SK-N-SH treated with all-trans-retinoic acid at 6 μM for 48 hours (cell line): Measurements from ENCODE around the gene FRYL.

ENCODE experiments used
- ATAC-seq: fragments of 200-7000 bp; cut with Tn5 transposase; 3 replicates; pipeline ENCODE4 v1.9.1; 2020; ENCODE audit warnings: mild to moderate bottlenecking, moderate library complexity
- ARNTL ChIP-seq: fragments of 450-650 bp; formaldehyde crosslinking; IDR thresholded peaks from 2 replicates; pipeline ENCODE4 v1.5.0; 2020; ENCODE audit warnings: low read depth, mild to moderate bottlenecking, moderate library complexity, borderline replicate concordance
- BACH2 ChIP-seq: fragments of 250-450 bp; sonication (Bioruptor Pico); IDR thresholded peaks from 2 replicates; pipeline ENCODE4 v1.9.0; 2021; ENCODE audit warnings: mild to moderate bottlenecking, borderline replicate concordance
- CREB5 ChIP-seq: fragments of 250-450 bp; sonication (Bioruptor Pico); IDR thresholded peaks from 2 replicates; pipeline ENCODE4 v1.5.1; 2020; ENCODE audit warnings: low read depth, mild to moderate bottlenecking, moderate library complexity
- CSDC2 ChIP-seq: fragments of 250-450 bp; sonication (Bioruptor Pico); IDR thresholded peaks from 2 replicates; pipeline ENCODE4 v1.5.0; 2020; ENCODE audit warnings: mild to moderate bottlenecking, moderate library complexity
- CSRNP3 ChIP-seq: fragments of 250-450 bp; sonication (Bioruptor Pico); IDR thresholded peaks from 2 replicates; pipeline ENCODE4 v1.5.1; 2021; ENCODE audit warnings: mild to moderate bottlenecking, moderate library complexity
- ESRRG ChIP-seq: fragments of 250-450 bp; sonication (Bioruptor Pico); IDR thresholded peaks from 2 replicates; pipeline ENCODE4 v1.6.1; 2021; ENCODE audit warnings: mild to moderate bottlenecking
- GLIS3 ChIP-seq: fragments of 250-450 bp; sonication (Bioruptor Pico); IDR thresholded peaks from 2 replicates; pipeline ENCODE4 v1.5.0; 2020; ENCODE audit warnings: mild to moderate bottlenecking, moderate library complexity
- ISL1 ChIP-seq: fragments of 250-450 bp; sonication (Bioruptor Pico); IDR thresholded peaks from 2 replicates; pipeline ENCODE4 v2.1.2; 2022; ENCODE audit warnings: mild to moderate bottlenecking, moderate library complexity
- OSR1 ChIP-seq: fragments of 250-450 bp; sonication (Bioruptor Pico); IDR thresholded peaks from 2 replicates; pipeline ENCODE4 v1.8.0; 2022; ENCODE audit warnings: moderate library complexity, mild to moderate bottlenecking, inconsistent platforms
- POU6F1 ChIP-seq: fragments of 250-450 bp; sonication (Bioruptor Pico); IDR thresholded peaks from 2 replicates; pipeline ENCODE4 v1.8.0; 2021; ENCODE audit warnings: low read depth, mild to moderate bottlenecking, moderate library complexity, borderline replicate concordance
- PPARA ChIP-seq: fragments of 250-450 bp; sonication (Bioruptor Pico); IDR thresholded peaks from 2 replicates; pipeline ENCODE4 v1.5.0; 2020; ENCODE audit warnings: mild to moderate bottlenecking, borderline replicate concordance
- RARB ChIP-seq: fragments of 250-450 bp; sonication (Bioruptor Pico); IDR thresholded peaks from 2 replicates; pipeline ENCODE4 v1.8.0; 2021; ENCODE audit warnings: mild to moderate bottlenecking, moderate library complexity
- SNAI2 ChIP-seq: fragments of 250-450 bp; sonication (Bioruptor Pico); IDR thresholded peaks from 2 replicates; pipeline ENCODE4 v1.5.0; 2020; ENCODE audit warnings: mild to moderate bottlenecking, moderate library complexity
- TCF4 ChIP-seq: fragments of 250-450 bp; sonication (Bioruptor Pico); IDR thresholded peaks from 2 replicates; pipeline ENCODE4 v1.8.0; 2021; ENCODE audit warnings: mild to moderate bottlenecking, moderate library complexity, borderline replicate concordance
- TOX ChIP-seq: fragments of 250-450 bp; sonication (Bioruptor Pico); IDR thresholded peaks from 2 replicates; pipeline ENCODE4 v1.8.0; 2021; ENCODE audit warnings: mild to moderate bottlenecking, moderate library complexity, borderline replicate concordance
- ZC3H10 ChIP-seq: fragments of 250-450 bp; sonication (Bioruptor Pico); IDR thresholded peaks from 2 replicates; pipeline ENCODE4 v1.5.1; 2021; ENCODE audit warnings: mild to moderate bottlenecking, moderate library complexity
- ZFP3 ChIP-seq: fragments of 250-450 bp; sonication (Bioruptor Pico); IDR thresholded peaks from 2 replicates; pipeline ENCODE4 v1.5.0; 2020; ENCODE audit warnings: mild to moderate bottlenecking, moderate library complexity
- ZFP30 ChIP-seq: fragments of 450-650 bp; formaldehyde crosslinking; IDR thresholded peaks from 2 replicates; pipeline ENCODE4 v1.5.0; 2022; ENCODE audit warnings: mild to moderate bottlenecking, moderate library complexity
- ZNF565 ChIP-seq: fragments of 450-650 bp; formaldehyde crosslinking; conservative IDR thresholded peaks from 2 replicates; pipeline ENCODE4 v1.5.0; 2020; ENCODE audit warnings: low read depth, mild to moderate bottlenecking, moderate library complexity
- ZNF70 ChIP-seq: fragments of 450-650 bp; formaldehyde crosslinking; IDR thresholded peaks from 2 replicates; pipeline ENCODE4 v1.5.0; 2020; ENCODE audit warnings: mild to moderate bottlenecking, moderate library complexity
- ZNF8 ChIP-seq: fragments of 450-650 bp; formaldehyde crosslinking; IDR thresholded peaks from 2 replicates; pipeline ENCODE4 v1.5.0; 2020; ENCODE audit warnings: mild to moderate bottlenecking, moderate library complexity
- TF ChIP-seq, protein P1 (sequence below): fragments of 250-450 bp; sonication (Bioruptor Pico); IDR thresholded peaks from 2 replicates; pipeline ENCODE4 v1.8.0; 2020; ENCODE audit warnings: mild to moderate bottlenecking, moderate library complexity, borderline replicate concordance

The FRYL gene

DNA sequence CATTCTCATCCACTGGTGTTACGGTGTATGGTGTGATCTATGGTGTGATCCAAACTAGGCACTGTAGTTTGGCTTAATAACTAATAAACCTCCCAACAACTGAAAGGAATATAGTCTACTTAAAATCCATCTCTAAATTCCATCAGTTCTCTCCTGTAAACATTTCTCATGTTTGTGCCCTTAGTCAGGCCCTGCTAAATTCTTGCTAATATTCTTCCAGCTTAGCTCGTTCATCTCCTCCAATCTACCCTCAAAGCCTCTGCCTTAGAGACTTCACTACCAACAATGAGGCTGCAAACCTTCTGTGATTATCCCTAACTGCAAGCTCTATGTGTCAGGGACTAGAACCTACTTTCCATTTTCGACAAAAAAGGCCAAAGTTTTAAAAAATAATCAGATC is 261.9 kb downstream of the FRYL start (continued):
- TF ChIP-seq ZNF8 (CRISPR knock-in tag) (no peak), ZNF70 (no peak), CREB5 (CRISPR knock-in tag) (no peak), GLIS3 (CRISPR knock-in tag) (no peak), ZFP30 (CRISPR knock-in tag) (no peak), POU6F1 (CRISPR knock-in tag) (no peak), TOX (CRISPR knock-in tag) (no peak), TCF4 (CRISPR knock-in tag) (no peak), ZFP3 (CRISPR knock-in tag) (no peak), CSRNP3 (CRISPR knock-in tag) (no peak), CSDC2 (no peak)

DNA sequence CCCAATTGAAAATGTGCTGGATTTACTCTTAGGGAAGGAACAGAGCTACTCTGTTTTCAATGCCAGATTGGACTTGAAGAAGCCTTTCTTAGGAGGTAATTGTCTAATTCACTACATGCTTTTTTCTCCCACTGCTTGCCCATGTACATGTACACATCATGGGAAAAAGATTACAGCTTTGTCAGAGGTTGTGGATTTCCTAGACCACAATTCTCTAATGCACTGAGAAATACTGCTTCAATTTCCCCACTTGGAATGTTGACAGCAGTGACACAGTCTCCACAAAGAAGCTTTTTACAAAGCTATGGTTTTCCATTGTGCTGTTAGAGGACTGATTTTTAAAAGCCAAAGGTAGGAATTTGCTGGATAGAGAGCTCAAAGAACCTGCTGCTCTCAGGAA is 270.5 kb downstream of the FRYL start:
- ATAC-seq: no peak
- TF ChIP-seq ISL1 (CRISPR knock-in tag) (no peak), POU6F1 (CRISPR knock-in tag) (no peak), CREB5 (CRISPR knock-in tag) (no peak), ZC3H10 (no peak), TOX (CRISPR knock-in tag) (no peak), OSR1 (CRISPR knock-in tag) (no peak), ESRRG (CRISPR knock-in tag) (no peak)

GRCh38 chr4:48506716-48507115 is 273.4 kb downstream of the FRYL start:
- ATAC-seq: no peak
- no peak for TF ChIP-seq ZNF565 (CRISPR knock-in tag)
- TF ChIP-seq PPARA (CRISPR knock-in tag): no peak
- TF ChIP-seq, protein P1, sequence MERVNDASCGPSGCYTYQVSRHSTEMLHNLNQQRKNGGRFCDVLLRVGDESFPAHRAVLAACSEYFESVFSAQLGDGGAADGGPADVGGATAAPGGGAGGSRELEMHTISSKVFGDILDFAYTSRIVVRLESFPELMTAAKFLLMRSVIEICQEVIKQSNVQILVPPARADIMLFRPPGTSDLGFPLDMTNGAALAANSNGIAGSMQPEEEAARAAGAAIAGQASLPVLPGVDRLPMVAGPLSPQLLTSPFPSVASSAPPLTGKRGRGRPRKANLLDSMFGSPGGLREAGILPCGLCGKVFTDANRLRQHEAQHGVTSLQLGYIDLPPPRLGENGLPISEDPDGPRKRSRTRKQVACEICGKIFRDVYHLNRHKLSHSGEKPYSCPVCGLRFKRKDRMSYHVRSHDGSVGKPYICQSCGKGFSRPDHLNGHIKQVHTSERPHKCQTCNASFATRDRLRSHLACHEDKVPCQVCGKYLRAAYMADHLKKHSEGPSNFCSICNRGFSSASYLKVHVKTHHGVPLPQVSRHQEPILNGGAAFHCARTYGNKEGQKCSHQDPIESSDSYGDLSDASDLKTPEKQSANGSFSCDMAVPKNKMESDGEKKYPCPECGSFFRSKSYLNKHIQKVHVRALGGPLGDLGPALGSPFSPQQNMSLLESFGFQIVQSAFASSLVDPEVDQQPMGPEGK (CRISPR knock-in tag): no peak
- no peak for TF ChIP-seq GLIS3 (CRISPR knock-in tag)
- no peak for TF ChIP-seq TCF4 (CRISPR knock-in tag)
- no peak for TF ChIP-seq SNAI2 (CRISPR knock-in tag)
- TF ChIP-seq ZFP3 (CRISPR knock-in tag): no peak
- no peak for TF ChIP-seq CREB5 (CRISPR knock-in tag)
- TF ChIP-seq OSR1 (CRISPR knock-in tag): no peak
- TF ChIP-seq CSDC2: no peak
- TF ChIP-seq TOX (CRISPR knock-in tag): no peak
- TF ChIP-seq ZC3H10: no peak
- no peak for TF ChIP-seq ARNTL (CRISPR knock-in tag)
- TF ChIP-seq ISL1 (CRISPR knock-in tag): no peak
- no peak for TF ChIP-seq RARB (CRISPR knock-in tag)
- TF ChIP-seq ZNF70: no peak
- TF ChIP-seq CSRNP3 (CRISPR knock-in tag): no peak
- no peak for TF ChIP-seq ZNF8 (CRISPR knock-in tag)
- no peak for TF ChIP-seq ESRRG (CRISPR knock-in tag)
- TF ChIP-seq BACH2 (CRISPR knock-in tag): no peak
- TF ChIP-seq, all 23 proteins: peak for 0
